Effector memory CD4-positive, alpha-beta T cell (primary cell): ENCODE measurements around the gene EMILIN2.
"Not testable (repeated sequence)": the region's sequence is repeated elsewhere in the genome, so short reads cannot be mapped to it uniquely, and the experiment has no call there.

Experiments
- DNase-seq, 3 donors: peaks; one replicate each; pipeline ENCODE4 v3.0.0-alpha.2; 2020
- H3K27ac ChIP-seq: 2 replicates; pipeline ENCODE4 v1.7.0; 2013; ENCODE audit warnings: mild to moderate bottlenecking, low read length, moderate library complexity; ENCODE audit not compliant: insufficient read depth, poor library complexity, severe bottlenecking
- H3K27me3 ChIP-seq: replicated peaks from 2 replicates; pipeline ENCODE4 v1.7.0; 2013; ENCODE audit warnings: mild to moderate bottlenecking, low read length; ENCODE audit not compliant: insufficient read depth, control insufficient read depth, poor library complexity, severe bottlenecking
- H3K36me3 ChIP-seq: 2 replicates; pipeline ENCODE4 v1.7.0; 2013; ENCODE audit warnings: mild to moderate bottlenecking, low read length, moderate library complexity; ENCODE audit not compliant: control insufficient read depth, insufficient read depth
- H3K4me1 ChIP-seq: 2 replicates; pipeline ENCODE4 v1.7.0; 2013; ENCODE audit warnings: low read length, mild to moderate bottlenecking; ENCODE audit not compliant: control insufficient read depth, insufficient read depth, poor library complexity, severe bottlenecking
- H3K4me3 ChIP-seq: 2 replicates; pipeline ENCODE4 v1.7.0; 2013; ENCODE audit warnings: low read length, low read depth, mild to moderate bottlenecking; ENCODE audit not compliant: insufficient read depth, poor library complexity, severe bottlenecking
- H3K9me3 ChIP-seq: 2 replicates; pipeline ENCODE4 v1.7.0; 2013; ENCODE audit warnings: mild to moderate bottlenecking, low read length, moderate library complexity; ENCODE audit not compliant: control insufficient read depth
- total RNA-seq, 3 donors: gene quantifications; one replicate each; lab custom pipeline; 2026; lab: John Stamatoyannopoulos, UW

EMILIN2 gene
- total RNA-seq = 6.4 to 11.6 (median 6.9) reads per million in 3 donors

GRCh38 chr18:2846636-2847316, at the start of gene EMILIN2:
Gene EMILIN2, plus strand, starts transcription at chr18:2847006. Its CDS starts 183 bp downstream, at chr18:2847189.
- Histone ChIP-seq H3K27me3 (peaks cover 22% of the 10 kb centered on the region), H3K27ac (no peak within 1 kb of the TSS), H3K4me1 (peaks cover 17% of the 10 kb centered on the region), H3K9me3 (no peaks in the 10 kb centered on the region), H3K36me3 (no peaks in the 10 kb centered on the region), H3K4me3 (peak within 1 kb of the TSS; percentile 74)
- DNase-seq = peak in 1 of 3 donors; percentile 18

DNA sequence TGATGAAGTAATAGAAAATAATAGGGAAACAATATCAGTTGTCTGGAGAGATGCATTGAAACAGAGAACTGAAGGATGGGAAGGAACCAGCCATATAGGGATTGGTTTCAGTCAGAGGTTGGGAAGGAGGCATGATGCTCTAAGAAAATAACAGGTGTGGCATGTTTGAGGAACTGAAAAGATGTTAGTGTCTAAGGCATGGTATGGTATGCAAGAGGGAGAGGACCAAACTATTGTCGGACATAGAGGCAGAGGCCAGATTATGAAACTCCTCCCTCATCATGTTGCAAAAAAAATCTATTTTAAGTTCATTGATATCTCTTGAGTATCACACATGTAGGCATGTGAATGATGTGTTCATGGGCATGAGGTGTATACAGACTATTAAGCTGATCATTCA, 48.9 kb upstream of the EMILIN2 start:
- H3K36me3 ChIP-seq = peaks cover 58% of the 10 kb centered on the region
- H3K27ac ChIP-seq = no peak overlapping the region
- no peaks in the 10 kb centered on the region for H3K9me3 ChIP-seq
- H3K4me3 ChIP-seq = no peak overlapping the region
- H3K4me1 ChIP-seq = no peaks in the 10 kb centered on the region
- H3K27me3 ChIP-seq = no peaks in the 10 kb centered on the region
- DNase-seq = no peak

GRCh38 chr18:2799369-2799768, 47.4 kb upstream of the EMILIN2 start:
- Histone ChIP-seq H3K4me3 (no peak overlapping the region), H3K27me3 (no peaks in the 10 kb centered on the region), H3K4me1 (no peaks in the 10 kb centered on the region), H3K9me3 (no peaks in the 10 kb centered on the region), H3K27ac (no peak overlapping the region), H3K36me3 (peaks cover 49% of the 10 kb centered on the region)
- no peak for DNase-seq

DNA sequence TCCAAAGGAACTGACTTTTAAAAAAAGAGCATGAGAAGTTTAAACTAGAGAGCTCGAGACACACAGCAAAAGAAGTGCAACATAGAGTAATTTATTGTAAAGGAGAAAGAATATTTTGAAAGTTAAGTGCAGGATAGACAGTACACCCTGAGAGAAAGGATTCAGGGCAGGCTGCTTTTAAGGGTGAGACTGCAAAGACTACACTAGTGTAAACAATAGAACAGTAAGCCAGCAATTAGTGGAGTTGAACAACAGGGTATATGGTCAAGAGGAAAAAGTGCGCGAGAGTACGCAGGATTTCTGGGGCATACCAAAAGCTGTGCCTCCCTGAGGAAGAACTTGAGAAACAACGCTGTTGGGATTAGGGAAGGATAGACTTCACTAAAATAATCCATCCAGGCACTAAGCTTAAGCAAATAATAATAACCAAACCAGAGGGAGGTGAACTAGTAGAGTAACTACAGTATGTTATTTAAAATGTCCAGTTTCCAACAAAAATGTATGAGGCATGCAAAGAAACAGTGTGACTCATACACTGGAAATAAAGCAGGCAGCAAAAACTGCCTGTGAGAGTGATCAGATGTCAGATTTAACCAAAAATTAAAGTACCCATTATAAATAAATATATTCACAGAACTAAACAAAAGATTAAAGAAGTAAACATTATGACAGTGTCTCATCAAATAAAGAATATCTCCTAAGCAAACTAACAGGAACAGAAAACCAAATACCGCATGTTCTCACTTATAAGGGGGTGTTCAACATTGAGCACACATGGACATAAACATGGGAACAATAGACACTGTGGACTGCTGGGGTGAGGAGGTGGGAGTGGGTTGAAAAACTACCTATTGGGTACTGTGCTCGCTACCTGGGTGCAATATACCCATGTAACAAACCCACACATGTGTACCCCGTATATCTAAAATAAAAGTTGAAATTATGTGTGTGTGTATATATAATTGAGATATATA, 40.5 kb upstream of the EMILIN2 start:
- Histone ChIP-seq H3K36me3 (peaks cover 2% of the 10 kb centered on the region), H3K27ac (no peak overlapping the region), H3K4me1 (no peaks in the 10 kb centered on the region), H3K9me3 (no peaks in the 10 kb centered on the region), H3K27me3 (no peaks in the 10 kb centered on the region), H3K4me3 (no peak overlapping the region)
- no peak for DNase-seq

- H3K27me3 ChIP-seq, DNase-seq, H3K4me3 ChIP-seq: not testable (repeated sequence)
Observed at GRCh38 chr18:2808640-2809039, 38.2 kb upstream of the EMILIN2 start.

GRCh38 chr18:2809666-2810183, 37.1 kb upstream of the EMILIN2 start:
- DNase-seq, H3K4me3 ChIP-seq: not testable (repeated sequence)

More at GRCh38 chr18:2808640-2809039, 38.2 kb upstream of the EMILIN2 start:
- not testable (repeated sequence) for H3K27ac ChIP-seq, H3K36me3 ChIP-seq, H3K9me3 ChIP-seq, H3K4me1 ChIP-seq

GRCh38 chr18:2811416-2811815, 35.4 kb upstream of the EMILIN2 start:
- DNase-seq = no peak
- no peaks in the 10 kb centered on the region for H3K4me1 ChIP-seq
- H3K9me3 ChIP-seq = peaks cover 8% of the 10 kb centered on the region
- no peaks in the 10 kb centered on the region for H3K27me3 ChIP-seq
- no peak overlapping the region for H3K27ac ChIP-seq
- no peaks in the 10 kb centered on the region for H3K36me3 ChIP-seq
- H3K4me3 ChIP-seq = no peak overlapping the region

More at GRCh38 chr18:2809666-2810183, 37.1 kb upstream of the EMILIN2 start:
- not testable (repeated sequence) for H3K36me3 ChIP-seq, H3K27ac ChIP-seq, H3K9me3 ChIP-seq, H3K4me1 ChIP-seq, H3K27me3 ChIP-seq

DNA sequence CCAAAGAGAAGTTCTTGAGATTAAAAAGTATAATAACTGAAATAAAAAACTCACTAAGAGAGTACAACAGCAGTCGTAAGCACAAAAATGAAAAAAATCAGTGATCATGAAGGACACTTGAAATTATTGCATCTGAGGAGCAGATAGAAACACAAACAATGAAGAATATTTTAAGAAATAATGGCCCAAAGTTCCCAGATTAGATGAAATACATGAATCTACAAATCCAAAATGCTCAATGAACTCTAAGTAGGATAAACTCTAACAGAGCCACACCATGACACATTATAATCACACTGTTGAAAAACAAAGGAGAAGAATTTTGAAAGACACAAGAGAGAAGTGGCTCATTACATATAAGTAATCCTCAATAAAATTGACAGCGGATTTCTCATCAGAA, 31.9 kb upstream of the EMILIN2 start:
- H3K9me3 ChIP-seq = peaks cover 8% of the 10 kb centered on the region
- no peaks in the 10 kb centered on the region for H3K36me3 ChIP-seq
- no peak for DNase-seq
- H3K4me1 ChIP-seq = no peaks in the 10 kb centered on the region
- no peak overlapping the region for H3K4me3 ChIP-seq
- H3K27ac ChIP-seq = no peak overlapping the region
- no peaks in the 10 kb centered on the region for H3K27me3 ChIP-seq

DNA sequence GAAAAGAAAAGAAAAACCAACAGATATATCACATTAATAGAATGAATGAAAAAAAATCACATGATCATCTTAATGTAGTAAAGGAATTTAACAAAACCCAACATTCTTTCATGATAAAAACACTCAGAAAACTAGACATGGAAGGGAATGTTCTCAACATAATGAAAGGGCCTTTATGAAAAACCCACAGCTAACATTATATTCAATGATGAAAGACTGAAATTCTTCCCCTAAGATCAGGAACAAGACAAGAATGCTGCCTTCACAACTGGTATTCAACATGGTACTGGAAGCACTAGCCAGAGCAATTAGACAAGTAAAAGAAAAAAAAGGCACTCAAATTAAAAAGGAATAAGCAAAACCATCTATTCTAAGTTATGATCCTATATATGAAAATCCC, 28.5 kb upstream of the EMILIN2 start:
- no peak for DNase-seq

DNA sequence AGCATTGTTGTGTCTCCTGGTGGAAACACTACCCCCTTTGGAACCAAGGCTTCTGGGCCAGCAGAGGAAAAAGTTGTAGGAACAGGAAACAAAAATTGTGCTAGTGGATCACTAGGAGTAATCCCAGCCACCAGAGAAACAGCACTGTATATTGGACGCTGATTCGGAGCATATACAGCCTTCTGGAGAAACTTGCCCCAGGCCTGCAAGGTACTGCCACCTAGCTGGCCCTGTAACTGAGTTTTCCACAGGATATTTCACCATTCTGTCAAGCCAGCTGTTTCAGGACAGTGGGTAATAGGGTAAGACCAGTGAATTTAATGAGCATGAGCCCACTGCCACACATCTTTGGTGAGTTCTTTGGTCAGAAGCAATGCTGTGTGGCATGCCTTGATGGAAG, 25.1 kb upstream of the EMILIN2 start:
- DNase-seq = no peak
- Histone ChIP-seq H3K4me1 (no peaks in the 10 kb centered on the region), H3K27me3 (no peaks in the 10 kb centered on the region), H3K9me3 (no peaks in the 10 kb centered on the region), H3K36me3 (no peaks in the 10 kb centered on the region), H3K4me3 (no peak overlapping the region), H3K27ac (no peak overlapping the region)

More for the DNA sequence above, 28.5 kb upstream of the EMILIN2 start:
- Histone ChIP-seq H3K4me1 (no peaks in the 10 kb centered on the region), H3K9me3 (peaks cover 8% of the 10 kb centered on the region), H3K4me3 (no peak overlapping the region), H3K36me3 (no peaks in the 10 kb centered on the region), H3K27ac (no peak overlapping the region), H3K27me3 (no peaks in the 10 kb centered on the region)
